Skeletal muscle tissue (tissue), 5 donors: ENCODE measurements around the gene TMEM247. TPM values are rescaled to one million over a fixed set of nuclear protein-coding genes. Genes with fewer than 3 reads are reported as not detected.
A peak's percentile ranks its signal among the peaks of the same experiment; 100 is the strongest.
"Not testable (repeated sequence)": the region's sequence is repeated elsewhere in the genome, so short reads cannot be mapped to it uniquely, and the experiment has no call there.

Experiments
- H3K27ac ChIP-seq: one replicate; pipeline ENCODE4 v1.7.0; 2013; ENCODE audit warnings: mild to moderate bottlenecking, low read depth, low read length, inconsistent platforms
- H3K27me3 ChIP-seq, 3 donors: one replicate each; pipeline ENCODE4 v1.7.0; 2013; ENCODE audit warnings: low read length in 3 of 3; ENCODE audit not compliant: control insufficient read depth in 3 of 3, insufficient read depth in 3 of 3
- H3K36me3 ChIP-seq, 3 donors: one replicate each; pipeline ENCODE4 v1.7.0; 2013; ENCODE audit warnings: low read length in 3 of 3; ENCODE audit not compliant: control insufficient read depth in 3 of 3, insufficient read depth in 3 of 3
- H3K4me1 ChIP-seq, 3 donors: one replicate each; pipeline ENCODE4 v1.7.0; 2013; ENCODE audit warnings: low read length in 3 of 3, mild to moderate bottlenecking in 3 of 3; ENCODE audit not compliant: control insufficient read depth in 3 of 3, insufficient read depth in 3 of 3
- H3K4me3 ChIP-seq, 3 donors: one replicate each; pipeline ENCODE4 v1.7.0; 2013; ENCODE audit warnings: low read length in 3 of 3
- H3K9ac ChIP-seq, 3 donors: one replicate each; pipeline ENCODE4 v1.7.0; 2013; ENCODE audit warnings: low read length in 3 of 3, mild to moderate bottlenecking in 3 of 3, moderate library complexity in 2 of 3, low read depth in 1 of 3
- H3K9me3 ChIP-seq, 3 donors: one replicate each; pipeline ENCODE4 v1.7.0; 2013; ENCODE audit warnings: low read length in 3 of 3; ENCODE audit not compliant: control insufficient read depth in 3 of 3
- small RNA-seq: library from RNA; depleted of rRNA; stranded (forward); fragments of <200 nt; gene quantifications from one replicate; pipeline ENCODE3, GENCODE V24; 2014
- total RNA-seq: library from RNA; depleted of rRNA; stranded (reverse); fragments of >200 nt; gene quantifications from one replicate; pipeline ENCODE4 v1.2.3, GENCODE V29; 2014
- donor health status: Osteomylitis.

The TMEM247 gene
- total RNA-seq, 1 donor from 2014 or later = not detected

DNA sequence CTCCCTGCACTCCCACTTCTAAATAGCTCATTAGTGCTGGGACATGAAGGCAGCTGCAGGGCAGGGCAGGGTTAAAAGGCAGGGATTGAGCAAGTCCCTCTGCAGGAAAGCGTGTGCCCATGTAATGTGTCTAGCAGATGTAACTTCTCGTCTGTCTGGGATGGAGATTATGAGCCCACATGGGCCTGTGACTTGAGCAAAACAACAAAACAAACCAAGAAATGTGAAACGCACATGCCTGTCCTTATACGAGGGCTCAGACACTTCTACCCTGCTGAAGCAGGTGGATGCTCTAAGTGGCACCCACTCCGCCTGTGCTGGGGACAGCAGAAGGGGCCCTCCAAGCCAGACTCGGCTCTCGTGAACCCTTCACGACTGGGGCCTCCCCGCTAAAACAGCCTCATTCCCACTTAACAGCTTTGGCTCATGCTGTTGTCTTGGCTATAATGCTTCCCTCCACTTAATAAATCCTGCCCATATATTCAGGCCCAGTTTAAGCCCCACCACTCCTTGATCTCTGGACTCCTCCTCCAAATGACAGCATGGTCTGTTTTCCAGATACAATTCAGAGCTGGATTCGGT, 40.9 kb downstream of the TMEM247 start:
- no peaks in the 10 kb centered on the region for H3K36me3 ChIP-seq
- no peak overlapping the region for H3K9ac ChIP-seq
- H3K4me3 ChIP-seq = no peak overlapping the region
- no peaks in the 10 kb centered on the region for H3K27me3 ChIP-seq
- H3K9me3 ChIP-seq = peaks cover 0 to 2% (median 2%) of the 10 kb centered on the region in 3 donors
- H3K27ac ChIP-seq = no peak overlapping the region
- peaks cover 2 to 20% (median 9%) of the 10 kb centered on the region in 3 donors for H3K4me1 ChIP-seq

DNA sequence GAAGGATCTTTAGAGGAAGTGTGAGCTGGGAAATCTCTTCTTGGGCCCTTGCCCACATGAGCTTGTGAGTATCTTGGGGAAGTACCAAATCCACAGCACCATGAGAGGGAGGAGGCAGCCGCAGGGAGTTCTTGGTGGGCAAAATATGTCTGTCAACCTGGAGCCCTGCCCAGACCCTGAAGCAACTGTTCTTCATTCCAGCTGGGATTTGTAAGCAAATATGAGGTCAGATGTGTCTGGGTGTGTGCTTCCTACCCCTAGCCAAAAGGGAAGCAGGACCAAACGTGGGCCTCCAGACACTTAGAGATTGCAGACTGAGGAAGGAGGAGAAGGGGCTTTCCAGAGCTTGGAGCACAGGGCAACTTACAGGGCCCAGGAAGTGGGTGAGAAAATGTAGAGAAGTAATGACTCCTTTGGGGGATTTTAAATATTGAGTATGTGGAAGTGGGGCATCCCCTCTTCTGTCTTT, 41.9 kb downstream of the TMEM247 start:
- Histone ChIP-seq H3K27ac (peak overlapping the region; percentile 45), H3K9ac (no peak overlapping the region), H3K9me3 (peaks cover 0 to under 1% (median 0%) of the 10 kb centered on the region in 3 donors), H3K4me3 (no peak overlapping the region), H3K4me1 (peaks cover 2 to 20% (median 9%) of the 10 kb centered on the region in 3 donors), H3K27me3 (no peaks in the 10 kb centered on the region), H3K36me3 (no peaks in the 10 kb centered on the region)

DNA sequence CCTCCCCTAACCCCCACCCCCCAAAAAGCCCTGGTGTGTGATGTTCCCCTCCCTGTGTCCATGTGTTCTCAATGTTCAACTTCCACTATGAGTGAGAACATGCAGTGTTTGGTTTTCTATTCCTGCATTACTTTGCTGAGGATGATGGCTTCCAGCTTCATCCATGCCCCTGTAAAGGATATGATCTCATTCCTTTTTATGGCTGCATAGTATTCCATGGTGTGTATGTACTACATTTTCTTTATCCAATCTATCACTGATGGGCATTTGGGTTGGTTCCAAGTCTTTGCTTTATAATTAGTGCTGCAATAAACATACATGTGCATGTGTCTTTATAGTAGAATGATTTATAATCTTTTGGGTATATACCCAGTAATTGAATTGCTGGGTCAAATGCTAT, 43.0 kb downstream of the TMEM247 start:
- H3K4me3 ChIP-seq, H3K36me3 ChIP-seq, H3K9ac ChIP-seq, H3K27me3 ChIP-seq, H3K27ac ChIP-seq, H3K9me3 ChIP-seq: not testable (repeated sequence)
- peaks cover 2 to 20% (median 9%) of the 10 kb centered on the region in 3 donors for H3K4me1 ChIP-seq

DNA sequence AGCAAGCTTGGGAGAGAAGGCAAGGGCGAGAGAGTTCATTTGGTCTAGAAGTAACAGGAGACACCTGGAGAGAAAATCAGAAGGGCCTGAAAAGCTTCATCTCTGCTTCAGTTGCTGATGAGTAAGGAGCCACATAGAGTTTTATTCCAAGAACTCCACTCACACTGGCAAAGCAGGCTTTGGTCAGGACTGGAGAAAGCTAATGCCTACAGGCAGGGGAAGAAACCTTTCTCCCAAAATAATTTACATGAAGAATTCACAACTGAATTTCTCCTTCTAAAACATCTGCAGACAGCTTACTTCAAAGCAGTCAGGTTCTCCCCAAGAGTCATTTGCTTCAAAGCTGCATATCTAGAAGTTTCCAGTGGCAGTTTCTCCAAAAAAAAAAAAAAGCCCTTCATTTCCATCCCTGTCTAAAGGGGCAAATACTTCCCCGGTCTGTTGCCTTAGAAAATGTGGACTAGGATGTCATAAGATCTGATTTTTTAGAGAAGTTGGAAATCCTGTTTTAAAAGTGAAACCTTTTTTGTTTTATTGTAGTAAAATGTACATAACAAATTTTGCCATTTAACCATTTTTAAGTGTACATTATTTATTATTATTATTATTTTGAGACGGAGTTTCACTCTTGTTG, 46.3 kb downstream of the TMEM247 start:
- no peaks in the 10 kb centered on the region for H3K9me3 ChIP-seq
- H3K27ac ChIP-seq = no peak overlapping the region
- H3K9ac ChIP-seq = no peak overlapping the region
- H3K4me3 ChIP-seq = no peak overlapping the region
- H3K36me3 ChIP-seq = no peaks in the 10 kb centered on the region
- H3K4me1 ChIP-seq = peaks cover 0 to 4% (median 0%) of the 10 kb centered on the region in 3 donors
- H3K27me3 ChIP-seq = no peaks in the 10 kb centered on the region

DNA sequence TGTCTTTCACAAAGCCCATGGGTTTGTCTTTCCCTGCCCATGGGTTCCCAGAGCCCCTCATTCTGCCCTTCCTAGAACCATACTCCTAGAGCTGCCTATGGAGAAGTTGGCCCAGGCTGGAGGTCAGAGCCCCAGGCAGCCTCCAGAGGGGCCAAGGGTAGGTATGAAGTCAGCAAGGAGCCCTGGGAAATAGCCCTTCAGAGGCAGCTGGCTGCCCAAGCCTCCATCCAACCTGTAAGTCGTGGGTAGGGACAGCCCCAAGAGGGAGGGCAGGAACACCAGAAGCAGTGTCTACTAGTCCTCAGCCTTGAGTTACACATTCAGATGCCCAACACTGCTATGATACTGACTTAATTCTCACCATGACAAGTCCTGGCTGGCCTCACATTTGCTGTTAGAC, 49.5 kb downstream of the TMEM247 start:
- H3K27ac ChIP-seq = no peak overlapping the region
- no peaks in the 10 kb centered on the region for H3K4me1 ChIP-seq
- no peaks in the 10 kb centered on the region for H3K27me3 ChIP-seq
- H3K9ac ChIP-seq = no peak overlapping the region
- H3K4me3 ChIP-seq = no peak overlapping the region
- no peaks in the 10 kb centered on the region for H3K36me3 ChIP-seq
- no peaks in the 10 kb centered on the region for H3K9me3 ChIP-seq

DNA sequence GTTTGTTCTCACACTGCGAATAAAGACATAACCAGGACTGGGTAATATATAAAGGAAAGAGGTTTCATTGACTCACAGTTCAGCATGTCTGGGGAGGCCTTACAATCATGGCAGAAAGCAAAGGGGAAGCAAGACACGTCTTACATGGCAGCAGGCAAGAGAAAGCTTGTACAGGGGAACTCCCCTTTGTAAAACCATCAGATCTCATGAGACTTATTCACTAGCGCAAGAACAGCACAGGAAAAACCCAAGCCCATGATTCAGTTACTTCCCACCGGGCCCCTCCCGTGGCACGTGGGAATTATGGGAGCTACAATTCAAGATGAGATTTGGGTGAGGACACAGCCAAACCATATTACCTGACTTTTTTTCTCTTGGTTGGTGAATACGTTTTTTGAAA, 51.3 kb downstream of the TMEM247 start:
- Histone ChIP-seq H3K36me3 (no peaks in the 10 kb centered on the region), H3K27me3 (no peaks in the 10 kb centered on the region), H3K9ac (no peak overlapping the region), H3K27ac (no peak overlapping the region), H3K4me1 (no peaks in the 10 kb centered on the region), H3K9me3 (no peaks in the 10 kb centered on the region), H3K4me3 (no peak overlapping the region)

DNA sequence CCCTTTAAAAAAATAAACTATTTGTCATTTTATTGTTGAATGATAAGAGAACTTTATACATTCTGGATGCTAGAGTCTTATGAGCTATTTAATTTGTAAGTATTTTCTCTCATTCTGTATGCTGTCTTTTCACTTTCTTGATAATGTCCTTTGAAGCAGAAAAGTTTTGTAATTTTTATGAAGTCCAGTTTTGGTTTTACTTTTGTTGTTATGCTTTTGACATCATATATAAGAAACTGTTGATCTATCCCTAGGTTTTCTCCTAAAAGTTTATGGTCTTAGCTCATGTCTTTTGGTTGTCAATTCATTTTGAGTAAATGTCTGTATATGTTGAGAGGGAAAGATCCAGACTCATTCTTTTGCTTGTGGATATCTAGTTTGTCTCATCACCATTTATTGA, 52.5 kb downstream of the TMEM247 start:
- Histone ChIP-seq H3K27ac (no peak overlapping the region), H3K9ac (no peak overlapping the region), H3K4me3 (no peak overlapping the region), H3K36me3 (no peaks in the 10 kb centered on the region), H3K4me1 (no peaks in the 10 kb centered on the region), H3K27me3 (no peaks in the 10 kb centered on the region), H3K9me3 (no peaks in the 10 kb centered on the region)

Small RNAs within 50 kb of the gene (small RNA-seq; reads per million reads assigned to genes)
- gene RN7SL817P = not detected

Other genes with a start within 250 kb of the TMEM247 start
- 13.6 TPM for gene EPAS1, start 182.2 kb upstream of the TMEM247 start, total RNA-seq
- gene RHOQ, start 62.9 kb downstream of the TMEM247 start, total RNA-seq = 42.3 TPM
- gene ATP6V1E2, start 63.0 kb downstream of the TMEM247 start, total RNA-seq = 2.6 TPM
- 29.7 TPM for gene PIGF, start 137.5 kb downstream of the TMEM247 start, total RNA-seq
- 24.0 TPM for gene CRIPT, start 137.7 kb downstream of the TMEM247 start, total RNA-seq
- gene SOCS5, start 219.7 kb downstream of the TMEM247 start, total RNA-seq = 35.0 TPM